ENCODE data around the gene TRMT1.

The TRMT1 gene

GRCh38 chr19:13070425-13071140 lies 46.0 kb downstream of the TRMT1 start:
- DNase-seq (ENCODE audit: low read depth), result no peak

GRCh38 chr19:13069415-13070359 lies 46.9 kb downstream of the TRMT1 start:
- DNase-seq (ENCODE audit: low read depth), result no peak

GRCh38 chr19:13068085-13068846 lies 48.3 kb downstream of the TRMT1 start:
- no peak for DNase-seq (ENCODE audit: low read depth)

GRCh38 chr19:13066933-13067807 lies 49.4 kb downstream of the TRMT1 start:
- DNase-seq (ENCODE audit: low read depth), result no peak

GRCh38 chr19:13066226-13066625 lies 50.3 kb downstream of the TRMT1 start:
- DNase-seq (ENCODE audit: low read depth), result no peak

GRCh38 chr19:13064092-13064489 lies 52.4 kb downstream of the TRMT1 start:
- no peak for DNase-seq (ENCODE audit: low read depth)

GRCh38 chr19:13063461-13064091 lies 53.0 kb downstream of the TRMT1 start:
- DNase-seq (ENCODE audit: low read depth), result no peak

- DNase-seq (ENCODE audit: low read depth), result no peak
These were observed 54.2 kb downstream of the TRMT1 start for GRCh38 chr19:13062317-13062716.

- no peak for DNase-seq (ENCODE audit: low read depth)
These were observed 55.3 kb downstream of the TRMT1 start for GRCh38 chr19:13060964-13061927.

GRCh38 chr19:13060233-13060963 lies 56.1 kb downstream of the TRMT1 start:
- DNase-seq (ENCODE audit: low read depth), result no peak

GRCh38 chr19:13058951-13059660 lies 57.4 kb downstream of the TRMT1 start:
- no peak for DNase-seq (ENCODE audit: low read depth)

GRCh38 chr19:13057744-13058143 lies 58.8 kb downstream of the TRMT1 start:
- no peak for DNase-seq (ENCODE audit: low read depth)

- no peak for DNase-seq (ENCODE audit: low read depth)
These were observed 59.4 kb downstream of the TRMT1 start for GRCh38 chr19:13057147-13057572.

GRCh38 chr19:13056052-13056660 lies 60.4 kb downstream of the TRMT1 start:
- DNase-seq (ENCODE audit: low read depth), result no peak

GRCh38 chr19:13055213-13056051 lies 61.1 kb downstream of the TRMT1 start:
- peak; percentile 84 for DNase-seq (ENCODE audit: low read depth)

Measured in HS-27A (cell line).